Body of pancreas (tissue), 4 donors: ENCODE results near the gene INTS15.

Experiments used
- CTCF ChIP-seq, 7 experiments: fragments of 450-650 bp in 4 of 7; fragments of 200-600 bp in 3 of 7; sonication (generic) in 3 of 7; IDR thresholded peaks; one replicate each; pipeline ENCODE4 v1.5.1; 2016 to 2019; ENCODE audit warnings: antibody characterized with exemption in 7 of 7
- POLR2A ChIP-seq, 3 donors: fragments of 450-650 bp; IDR thresholded peaks; one replicate each; pipeline ENCODE4 v1.6.1; 2016; ENCODE audit warnings: antibody characterized with exemption in 3 of 3, mild to moderate bottlenecking in 2 of 3

- TF ChIP-seq CTCF (IDR thresholded peaks at IDR 0.05) (no peak), POLR2A (IDR thresholded peaks at IDR 0.05) (no peak)
These were observed 24.2 kb upstream of the INTS15 start for GRCh38 chr7:6565655-6566054.
